Measurements from ENCODE around the gene FDX2.

DNA sequence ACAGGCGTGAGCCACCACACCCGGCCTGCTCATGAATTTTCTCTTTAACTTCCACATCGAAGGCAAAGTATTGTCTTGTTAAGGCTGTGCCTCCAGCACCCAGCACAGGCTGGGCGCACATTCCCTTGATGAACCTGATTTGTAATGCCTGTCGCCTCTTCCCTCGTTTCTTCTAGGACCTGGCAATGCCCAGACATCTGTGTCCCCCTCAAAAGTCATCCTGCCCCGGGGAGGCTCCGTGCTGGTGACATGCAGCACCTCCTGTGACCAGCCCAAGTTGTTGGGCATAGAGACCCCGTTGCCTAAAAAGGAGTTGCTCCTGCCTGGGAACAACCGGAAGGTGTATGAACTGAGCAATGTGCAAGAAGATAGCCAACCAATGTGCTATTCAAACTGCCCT is 41.2 kb downstream of the FDX2 start:
- no peak for TF ChIP-seq ZNF274 (IDR thresholded peaks at IDR 0.05; ENCODE audit: low read depth, low read length)
- no peak for TF ChIP-seq YY1 (IDR thresholded peaks at IDR 0.05; ENCODE audit: insufficient read depth, insufficient read length)
- TF ChIP-seq SUZ12 (IDR thresholded peaks at IDR 0.05; ENCODE audit: extremely low read depth, insufficient read depth, insufficient read length): no peak

All from NT2/D1 (cell line).